Osteocyte (in vitro differentiated cells): ENCODE results near the gene MLC1. TPM values are rescaled to one million over a fixed set of nuclear protein-coding genes. Genes with fewer than 3 reads are reported as not detected.
"Not testable (repeated sequence)": the region's sequence is repeated elsewhere in the genome, so short reads cannot be mapped to it uniquely, and the experiment has no call there.

Source experiments
- DNase-seq: peaks from one replicate; pipeline ENCODE4 v3.0.0; 2021; ENCODE audit warnings: mixed read lengths; ENCODE audit not compliant: unreplicated experiment; ENCODE audit errors: extremely low spot score
- H3K27ac Mint-ChIP-seq: one replicate; pipeline ENCODE4 v1.8.0; 2021; ENCODE audit warnings: mild to moderate bottlenecking, mixed read lengths; ENCODE audit not compliant: unreplicated experiment
- H3K27me3 Mint-ChIP-seq: one replicate; pipeline ENCODE4 v1.8.0; 2021; ENCODE audit warnings: mixed read lengths; ENCODE audit not compliant: unreplicated experiment
- H3K36me3 Mint-ChIP-seq: one replicate; pipeline ENCODE4 v1.8.0; 2021; ENCODE audit warnings: mixed read lengths; ENCODE audit not compliant: unreplicated experiment
- H3K4me1 Mint-ChIP-seq: one replicate; pipeline ENCODE4 v1.8.0; 2021; ENCODE audit warnings: mixed read lengths; ENCODE audit not compliant: unreplicated experiment
- H3K4me3 Mint-ChIP-seq: one replicate; pipeline ENCODE4 v1.8.0; 2021; ENCODE audit warnings: mild to moderate bottlenecking, moderate library complexity, mixed read lengths; ENCODE audit not compliant: unreplicated experiment
- H3K9me3 Mint-ChIP-seq: one replicate; pipeline ENCODE4 v1.8.0; 2021; ENCODE audit warnings: mixed read lengths; ENCODE audit not compliant: unreplicated experiment
- CTCF ChIP-seq: fragments of 200-600 bp; sonication (generic); IDR thresholded peaks from 2 replicates; pipeline ENCODE4 v1.5.0; 2021; ENCODE audit warnings: antibody characterized with exemption, mild to moderate bottlenecking, moderate library complexity
- total RNA-seq: library from RNA; stranded (reverse); gene quantifications from 2 replicates; pipeline ENCODE4 v1.2.1, GENCODE V29; 2021

Gene MLC1
- total RNA-seq, 1 donor from 2014 or later = not detected

- peaks cover under 1% of the 10 kb centered on the region for H3K4me1 Mint-ChIP-seq
- no peaks in the 10 kb centered on the region for H3K9me3 Mint-ChIP-seq
- no peak for DNase-seq
- no peak for TF ChIP-seq CTCF
- no peak overlapping the region for H3K4me3 Mint-ChIP-seq
- no peak overlapping the region for H3K27ac Mint-ChIP-seq
- H3K36me3 Mint-ChIP-seq = no peaks in the 10 kb centered on the region
- H3K27me3 Mint-ChIP-seq = peaks cover 16% of the 10 kb centered on the region
These were observed 5.1 kb upstream of the MLC1 start for GRCh38 chr22:50090412-50090714.

GRCh38 chr22:50089682-50090411 is 4.6 kb upstream of the MLC1 start, which contains the start of gene MOV10L1:
Gene MOV10L1, plus strand, starts transcription at chr22:50090006. Its CDS starts 83 bp downstream, at chr22:50090089.
- DNase-seq = no peak
- no peaks in the 10 kb centered on the region for H3K36me3 Mint-ChIP-seq
- TF ChIP-seq CTCF = no peak

GRCh38 chr22:50089231-50089630 is 4.0 kb upstream of the MLC1 start:
- Mint-ChIP-seq H3K36me3 (no peaks in the 10 kb centered on the region), H3K4me3 (no peak overlapping the region), H3K27me3 (peaks cover 19% of the 10 kb centered on the region), H3K27ac (no peak overlapping the region), H3K9me3 (no peaks in the 10 kb centered on the region), H3K4me1 (peaks cover 4% of the 10 kb centered on the region)
- TF ChIP-seq CTCF = no peak
- DNase-seq = no peak

More at GRCh38 chr22:50089682-50090411, 4.6 kb upstream of the MLC1 start, which contains the start of gene MOV10L1:
- Mint-ChIP-seq H3K9me3 (no peaks in the 10 kb centered on the region), H3K4me3 (no peak within 1 kb of the TSS), H3K4me1 (peaks cover 4% of the 10 kb centered on the region), H3K27ac (no peak within 1 kb of the TSS), H3K27me3 (peaks cover 17% of the 10 kb centered on the region)

GRCh38 chr22:50088096-50088495 is 2.9 kb upstream of the MLC1 start:
- Mint-ChIP-seq H3K4me1 (peaks cover 4% of the 10 kb centered on the region), H3K27ac (no peak overlapping the region), H3K4me3 (no peak overlapping the region), H3K36me3 (no peaks in the 10 kb centered on the region), H3K27me3 (peaks cover 12% of the 10 kb centered on the region), H3K9me3 (no peaks in the 10 kb centered on the region)
- no peak for TF ChIP-seq CTCF
- no peak for DNase-seq

- H3K4me1 Mint-ChIP-seq = peaks cover 4% of the 10 kb centered on the region
- no peak for DNase-seq
- no peak for TF ChIP-seq CTCF
- H3K36me3 Mint-ChIP-seq = no peaks in the 10 kb centered on the region
- no peak overlapping the region for H3K27ac Mint-ChIP-seq
- H3K9me3 Mint-ChIP-seq = no peaks in the 10 kb centered on the region
- H3K4me3 Mint-ChIP-seq = no peak overlapping the region
- peaks cover 12% of the 10 kb centered on the region for H3K27me3 Mint-ChIP-seq
These were observed 2.4 kb upstream of the MLC1 start for GRCh38 chr22:50087646-50088045.

- H3K27ac Mint-ChIP-seq, H3K4me1 Mint-ChIP-seq: not testable (repeated sequence)
These were observed 1.7 kb upstream of the MLC1 start for GRCh38 chr22:50086975-50087374.

More at GRCh38 chr22:50086975-50087374, 1.7 kb upstream of the MLC1 start:
- not testable (repeated sequence) for H3K36me3 Mint-ChIP-seq, H3K4me3 Mint-ChIP-seq, H3K9me3 Mint-ChIP-seq, DNase-seq
- peaks cover 12% of the 10 kb centered on the region for H3K27me3 Mint-ChIP-seq
